ENCODE results near the gene COA8. TPM values are rescaled to one million over a fixed set of nuclear protein-coding genes. Genes with fewer than 3 reads are reported as not detected.

COA8 gene
- total and polyA plus RNA-seq, 10 of the 15 experiments (the other 5 are each of a cell fraction or from before 2014, with no cell fraction given) = 6.1 to 69.5 (median 25.8) TPM

- TF ChIP-seq CBFB (IDR thresholded peaks at IDR 0.05; ENCODE audit: low read depth) (no peak), CBX3 (IDR thresholded peaks at IDR 0.05; ENCODE audit: borderline replicate concordance, low read depth) (no peak), BRCA1 (IDR thresholded peaks at IDR 0.05; ENCODE audit: low read depth, low read length) (peak; percentile 42; the same call in 1 of the 2 replicates), CHD2 (IDR thresholded peaks at IDR 0.05; ENCODE audit: borderline replicate concordance, low read depth, low read length) (peak; percentile 37; the same call in 1 of the 2 replicates), ATF2 (IDR thresholded peaks at IDR 0.05; ENCODE audit: low read length) (peak; percentile 75), HSF1 (IDR thresholded peaks at IDR 0.05; ENCODE audit: low read depth, low read length) (no peak), IKZF2 (IDR thresholded peaks at IDR 0.05) (no peak), IKZF1 (conservative IDR thresholded peaks at IDR 0.05) (peak; percentile 38), MEF2A (IDR thresholded peaks at IDR 0.05; ENCODE audit: insufficient read depth, low read depth, low read length) (no peak), LARP7 (IDR thresholded peaks at IDR 0.05) (peak; percentile 90), ZNF24 (IDR thresholded peaks at IDR 0.05) (peak; percentile 21; the same call in 1 of the 2 replicates), USF1 (IDR thresholded peaks at IDR 0.05; ENCODE audit: borderline replicate concordance, extremely low read length, insufficient read depth, low read depth, low read length) (no peak), ZNF384 (IDR thresholded peaks at IDR 0.05; ENCODE audit: borderline replicate concordance, low read depth, low read length) (no peak), RFX5 (IDR thresholded peaks at IDR 0.05; ENCODE audit: low read depth, low read length) (no peak), BMI1 (IDR thresholded peaks at IDR 0.05; ENCODE audit: borderline replicate concordance) (no peak), NKRF (conservative IDR thresholded peaks at IDR 0.05) (peak; percentile 75), SREBF1 (IDR thresholded peaks at IDR 0.05; ENCODE audit: low read length) (peak; percentile 9; the same call in 1 of the 2 replicates), ASH2L (IDR thresholded peaks at IDR 0.05; ENCODE audit: borderline replicate concordance, low read depth) (0 out of 2 replicates have a peak, but pooled peaks have one; percentile 16), ATF3 (IDR thresholded peaks at IDR 0.05; ENCODE audit: borderline replicate concordance, extremely low read depth, low read depth, low read length) (peak; percentile 36; the same call in 1 of the 2 replicates), WRNIP1 (IDR thresholded peaks at IDR 0.05; ENCODE audit: borderline replicate concordance, low read depth, low read length) (no peak)
Measured at GRCh38 chr14:103628684-103629502, 66.1 kb downstream of the COA8 start, which contains the start of gene KLC1 (continued).
